ENCODE results near the gene CEP104. TPM values are rescaled to one million over a fixed set of nuclear protein-coding genes. Genes with fewer than 3 reads are reported as not detected.

Gene CEP104
- total and polyA plus RNA-seq, 9 of the 15 experiments (the other 6 are each of a cell fraction or from before 2014, with no cell fraction given), result 11.2 to 63.4 (median 42.6) TPM

DNA sequence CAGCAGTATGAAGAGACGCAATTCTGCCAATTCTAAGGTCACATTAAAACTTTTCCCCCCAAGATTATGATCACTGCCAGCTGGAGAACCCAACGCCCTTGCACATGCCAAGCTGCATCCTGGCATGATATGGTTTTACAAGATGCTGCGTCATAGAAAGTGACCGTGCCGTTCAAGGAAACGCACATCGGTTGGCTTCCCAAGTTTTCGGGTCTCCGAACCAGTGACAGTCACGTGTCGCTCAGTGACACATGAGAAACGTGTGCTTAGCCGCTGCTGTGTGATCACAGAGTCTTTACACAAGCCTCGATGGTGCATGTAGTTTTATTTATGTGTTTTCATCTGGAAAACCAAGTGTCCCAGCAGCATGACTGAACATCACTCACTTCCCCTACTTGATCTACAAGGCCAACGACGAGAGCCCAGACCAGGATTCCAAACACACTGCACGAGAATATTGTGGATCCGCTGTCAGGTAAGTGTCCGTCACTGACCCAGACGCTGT lies 77.0 kb downstream of the CEP104 start (continued):
- no peak for TF ChIP-seq TRIM24 (IDR thresholded peaks at IDR 0.05)
- TF ChIP-seq, protein P1, sequence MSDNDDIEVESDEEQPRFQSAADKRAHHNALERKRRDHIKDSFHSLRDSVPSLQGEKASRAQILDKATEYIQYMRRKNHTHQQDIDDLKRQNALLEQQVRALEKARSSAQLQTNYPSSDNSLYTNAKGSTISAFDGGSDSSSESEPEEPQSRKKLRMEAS (CRISPR knock-in tag; IDR thresholded peaks at IDR 0.05), result no peak; the same call in 1 of the 2 replicates
- TF ChIP-seq, protein P2, sequence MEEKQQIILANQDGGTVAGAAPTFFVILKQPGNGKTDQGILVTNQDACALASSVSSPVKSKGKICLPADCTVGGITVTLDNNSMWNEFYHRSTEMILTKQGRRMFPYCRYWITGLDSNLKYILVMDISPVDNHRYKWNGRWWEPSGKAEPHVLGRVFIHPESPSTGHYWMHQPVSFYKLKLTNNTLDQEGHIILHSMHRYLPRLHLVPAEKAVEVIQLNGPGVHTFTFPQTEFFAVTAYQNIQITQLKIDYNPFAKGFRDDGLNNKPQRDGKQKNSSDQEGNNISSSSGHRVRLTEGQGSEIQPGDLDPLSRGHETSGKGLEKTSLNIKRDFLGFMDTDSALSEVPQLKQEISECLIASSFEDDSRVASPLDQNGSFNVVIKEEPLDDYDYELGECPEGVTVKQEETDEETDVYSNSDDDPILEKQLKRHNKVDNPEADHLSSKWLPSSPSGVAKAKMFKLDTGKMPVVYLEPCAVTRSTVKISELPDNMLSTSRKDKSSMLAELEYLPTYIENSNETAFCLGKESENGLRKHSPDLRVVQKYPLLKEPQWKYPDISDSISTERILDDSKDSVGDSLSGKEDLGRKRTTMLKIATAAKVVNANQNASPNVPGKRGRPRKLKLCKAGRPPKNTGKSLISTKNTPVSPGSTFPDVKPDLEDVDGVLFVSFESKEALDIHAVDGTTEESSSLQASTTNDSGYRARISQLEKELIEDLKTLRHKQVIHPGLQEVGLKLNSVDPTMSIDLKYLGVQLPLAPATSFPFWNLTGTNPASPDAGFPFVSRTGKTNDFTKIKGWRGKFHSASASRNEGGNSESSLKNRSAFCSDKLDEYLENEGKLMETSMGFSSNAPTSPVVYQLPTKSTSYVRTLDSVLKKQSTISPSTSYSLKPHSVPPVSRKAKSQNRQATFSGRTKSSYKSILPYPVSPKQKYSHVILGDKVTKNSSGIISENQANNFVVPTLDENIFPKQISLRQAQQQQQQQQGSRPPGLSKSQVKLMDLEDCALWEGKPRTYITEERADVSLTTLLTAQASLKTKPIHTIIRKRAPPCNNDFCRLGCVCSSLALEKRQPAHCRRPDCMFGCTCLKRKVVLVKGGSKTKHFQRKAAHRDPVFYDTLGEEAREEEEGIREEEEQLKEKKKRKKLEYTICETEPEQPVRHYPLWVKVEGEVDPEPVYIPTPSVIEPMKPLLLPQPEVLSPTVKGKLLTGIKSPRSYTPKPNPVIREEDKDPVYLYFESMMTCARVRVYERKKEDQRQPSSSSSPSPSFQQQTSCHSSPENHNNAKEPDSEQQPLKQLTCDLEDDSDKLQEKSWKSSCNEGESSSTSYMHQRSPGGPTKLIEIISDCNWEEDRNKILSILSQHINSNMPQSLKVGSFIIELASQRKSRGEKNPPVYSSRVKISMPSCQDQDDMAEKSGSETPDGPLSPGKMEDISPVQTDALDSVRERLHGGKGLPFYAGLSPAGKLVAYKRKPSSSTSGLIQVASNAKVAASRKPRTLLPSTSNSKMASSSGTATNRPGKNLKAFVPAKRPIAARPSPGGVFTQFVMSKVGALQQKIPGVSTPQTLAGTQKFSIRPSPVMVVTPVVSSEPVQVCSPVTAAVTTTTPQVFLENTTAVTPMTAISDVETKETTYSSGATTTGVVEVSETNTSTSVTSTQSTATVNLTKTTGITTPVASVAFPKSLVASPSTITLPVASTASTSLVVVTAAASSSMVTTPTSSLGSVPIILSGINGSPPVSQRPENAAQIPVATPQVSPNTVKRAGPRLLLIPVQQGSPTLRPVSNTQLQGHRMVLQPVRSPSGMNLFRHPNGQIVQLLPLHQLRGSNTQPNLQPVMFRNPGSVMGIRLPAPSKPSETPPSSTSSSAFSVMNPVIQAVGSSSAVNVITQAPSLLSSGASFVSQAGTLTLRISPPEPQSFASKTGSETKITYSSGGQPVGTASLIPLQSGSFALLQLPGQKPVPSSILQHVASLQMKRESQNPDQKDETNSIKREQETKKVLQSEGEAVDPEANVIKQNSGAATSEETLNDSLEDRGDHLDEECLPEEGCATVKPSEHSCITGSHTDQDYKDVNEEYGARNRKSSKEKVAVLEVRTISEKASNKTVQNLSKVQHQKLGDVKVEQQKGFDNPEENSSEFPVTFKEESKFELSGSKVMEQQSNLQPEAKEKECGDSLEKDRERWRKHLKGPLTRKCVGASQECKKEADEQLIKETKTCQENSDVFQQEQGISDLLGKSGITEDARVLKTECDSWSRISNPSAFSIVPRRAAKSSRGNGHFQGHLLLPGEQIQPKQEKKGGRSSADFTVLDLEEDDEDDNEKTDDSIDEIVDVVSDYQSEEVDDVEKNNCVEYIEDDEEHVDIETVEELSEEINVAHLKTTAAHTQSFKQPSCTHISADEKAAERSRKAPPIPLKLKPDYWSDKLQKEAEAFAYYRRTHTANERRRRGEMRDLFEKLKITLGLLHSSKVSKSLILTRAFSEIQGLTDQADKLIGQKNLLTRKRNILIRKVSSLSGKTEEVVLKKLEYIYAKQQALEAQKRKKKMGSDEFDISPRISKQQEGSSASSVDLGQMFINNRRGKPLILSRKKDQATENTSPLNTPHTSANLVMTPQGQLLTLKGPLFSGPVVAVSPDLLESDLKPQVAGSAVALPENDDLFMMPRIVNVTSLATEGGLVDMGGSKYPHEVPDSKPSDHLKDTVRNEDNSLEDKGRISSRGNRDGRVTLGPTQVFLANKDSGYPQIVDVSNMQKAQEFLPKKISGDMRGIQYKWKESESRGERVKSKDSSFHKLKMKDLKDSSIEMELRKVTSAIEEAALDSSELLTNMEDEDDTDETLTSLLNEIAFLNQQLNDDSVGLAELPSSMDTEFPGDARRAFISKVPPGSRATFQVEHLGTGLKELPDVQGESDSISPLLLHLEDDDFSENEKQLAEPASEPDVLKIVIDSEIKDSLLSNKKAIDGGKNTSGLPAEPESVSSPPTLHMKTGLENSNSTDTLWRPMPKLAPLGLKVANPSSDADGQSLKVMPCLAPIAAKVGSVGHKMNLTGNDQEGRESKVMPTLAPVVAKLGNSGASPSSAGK (IDR thresholded peaks at IDR 0.05), result peak; percentile 26; the same call in 1 of the 2 replicates
- no peak for TF ChIP-seq DIDO1 (tag; IDR thresholded peaks at IDR 0.05; ENCODE audit: low read depth)
- no peak for TF ChIP-seq ZSCAN29 (IDR thresholded peaks at IDR 0.05)
- no peak for TF ChIP-seq SMARCA4 (IDR thresholded peaks at IDR 0.05)
